ENCODE results near the gene POTEH.
"Not testable (repeated sequence)": the region's sequence is repeated elsewhere in the genome, so short reads cannot be mapped to it uniquely, and the experiment has no call there.

POTEH gene

DNA sequence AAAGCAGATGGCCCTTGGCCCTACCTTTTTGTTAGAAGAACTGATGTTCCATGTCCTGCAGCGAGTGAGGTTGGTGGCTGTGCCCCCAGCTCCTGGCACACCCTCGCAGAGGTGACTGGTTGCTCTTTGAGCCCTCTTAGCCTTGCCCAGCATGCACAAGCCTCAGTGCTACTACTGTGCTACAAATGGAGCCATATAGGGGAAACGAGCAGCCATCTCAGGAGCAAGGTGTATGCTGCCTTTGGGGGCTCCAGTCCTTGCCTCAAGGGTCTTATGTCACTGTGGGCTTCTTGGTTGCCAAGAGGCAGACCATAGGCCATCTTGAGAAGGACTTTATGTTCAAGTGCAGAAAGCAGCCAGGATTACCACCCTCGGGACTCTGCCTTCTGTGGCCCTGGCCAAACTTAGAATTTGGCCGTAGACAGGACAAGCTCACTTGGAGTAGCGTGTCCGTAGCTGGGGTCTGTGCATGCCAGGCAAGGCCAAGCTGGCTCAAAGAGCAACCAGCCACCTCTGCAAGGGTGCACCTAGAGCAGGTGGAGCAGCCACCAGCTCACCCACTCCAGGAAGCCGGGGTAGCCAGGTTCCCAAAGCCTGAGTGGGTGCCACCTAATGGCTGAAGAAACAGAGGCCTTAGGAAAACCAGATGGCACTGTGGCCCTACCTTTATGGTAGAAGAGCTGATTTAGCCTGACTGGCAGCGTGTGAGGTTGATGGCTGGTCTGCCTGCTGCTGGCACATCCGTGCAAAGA, 48.5 kb downstream of the POTEH start:
- DNase-seq, result not testable (repeated sequence)

DNA sequence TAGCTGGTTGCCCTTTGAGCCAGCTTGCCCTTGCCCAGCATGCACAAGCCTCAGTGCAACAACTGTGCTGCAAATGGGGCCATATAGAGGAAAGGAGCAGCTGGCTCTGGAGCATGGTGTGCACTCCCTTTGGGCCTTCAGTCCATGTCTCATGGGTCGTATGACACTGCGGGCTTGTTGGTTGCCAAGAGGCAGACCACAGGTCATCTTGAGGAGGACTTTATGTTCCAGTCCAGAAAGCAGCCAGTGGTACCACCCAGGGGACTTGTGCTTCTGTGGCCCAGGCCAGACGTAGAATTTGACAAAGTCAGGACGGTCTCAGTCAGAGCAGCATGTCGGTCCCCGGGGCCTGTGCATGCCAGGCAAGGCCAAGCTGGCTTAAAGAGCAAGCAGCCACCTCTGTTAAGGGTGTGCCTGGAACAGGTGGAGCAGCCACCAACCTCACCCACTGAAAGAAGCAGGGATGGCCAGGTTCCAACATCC, 49.1 kb downstream of the POTEH start:
- not testable (repeated sequence) for DNase-seq

DNA sequence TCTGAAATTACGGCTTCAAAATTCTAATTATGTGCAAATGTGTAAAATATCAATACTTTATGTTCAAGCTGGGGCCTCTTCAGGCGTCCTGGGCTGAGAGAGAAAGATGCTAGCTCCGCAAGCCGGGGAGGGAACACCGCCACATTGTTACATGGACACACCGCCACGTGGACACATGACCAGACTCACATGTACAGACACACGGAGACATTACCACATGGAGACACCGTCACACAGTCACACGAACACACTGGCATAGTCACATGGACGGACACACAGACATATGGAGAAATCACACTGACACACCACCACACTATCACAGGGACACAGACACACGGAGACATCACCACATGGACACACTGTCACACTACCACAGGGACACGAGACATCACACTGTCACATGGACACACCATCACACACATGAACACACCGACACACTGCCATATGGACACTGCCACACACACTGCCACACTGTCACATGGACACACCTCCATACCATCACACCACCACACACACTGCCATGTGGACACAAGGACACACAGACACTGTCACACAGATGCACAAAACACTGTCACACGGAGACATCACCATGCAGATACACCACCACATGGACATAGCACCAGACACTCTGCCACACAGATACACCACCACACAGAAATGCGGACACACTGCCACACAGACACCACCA, 58.0 kb downstream of the POTEH start:
- DNase-seq, result not testable (repeated sequence)

DNA sequence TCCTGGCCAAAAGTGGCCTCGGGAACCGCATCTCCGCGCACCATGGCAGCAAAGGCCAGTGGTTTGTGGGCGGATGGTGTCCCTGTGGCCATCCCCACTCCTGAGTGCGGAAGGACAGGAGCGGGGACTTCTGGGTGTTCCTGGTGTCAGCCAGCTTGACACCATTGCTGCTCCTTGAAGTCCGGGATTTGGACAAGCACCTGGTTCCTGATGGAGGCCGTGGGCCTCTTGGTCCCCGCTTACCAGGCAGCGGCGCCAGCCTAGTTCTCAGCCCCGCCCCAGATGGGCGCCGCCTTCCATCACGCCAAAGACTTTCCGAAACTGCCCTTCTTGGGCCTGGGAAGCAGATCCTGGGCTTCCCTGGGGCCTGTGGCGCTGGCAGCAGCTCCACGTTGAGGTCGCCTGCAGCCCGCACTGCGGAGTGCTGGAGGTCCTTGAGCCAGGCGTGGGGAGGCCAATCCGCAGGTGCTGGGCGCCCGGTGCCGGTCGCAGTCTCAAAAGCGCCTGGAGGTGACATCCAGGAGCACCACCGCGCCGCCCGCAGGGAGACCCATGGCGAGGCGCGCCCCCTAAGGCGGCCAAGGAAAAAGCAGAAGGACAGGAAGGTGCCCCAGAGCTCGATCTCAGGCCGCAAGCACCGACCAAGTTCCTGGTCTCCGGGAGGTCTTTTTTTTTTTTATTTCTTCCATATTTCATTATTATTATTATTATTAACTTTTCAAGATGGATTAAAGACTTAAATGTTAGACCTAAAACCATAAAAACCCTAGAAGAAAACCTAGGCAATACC, 59.5 kb downstream of the POTEH start:
- not testable (repeated sequence) for DNase-seq

DNA sequence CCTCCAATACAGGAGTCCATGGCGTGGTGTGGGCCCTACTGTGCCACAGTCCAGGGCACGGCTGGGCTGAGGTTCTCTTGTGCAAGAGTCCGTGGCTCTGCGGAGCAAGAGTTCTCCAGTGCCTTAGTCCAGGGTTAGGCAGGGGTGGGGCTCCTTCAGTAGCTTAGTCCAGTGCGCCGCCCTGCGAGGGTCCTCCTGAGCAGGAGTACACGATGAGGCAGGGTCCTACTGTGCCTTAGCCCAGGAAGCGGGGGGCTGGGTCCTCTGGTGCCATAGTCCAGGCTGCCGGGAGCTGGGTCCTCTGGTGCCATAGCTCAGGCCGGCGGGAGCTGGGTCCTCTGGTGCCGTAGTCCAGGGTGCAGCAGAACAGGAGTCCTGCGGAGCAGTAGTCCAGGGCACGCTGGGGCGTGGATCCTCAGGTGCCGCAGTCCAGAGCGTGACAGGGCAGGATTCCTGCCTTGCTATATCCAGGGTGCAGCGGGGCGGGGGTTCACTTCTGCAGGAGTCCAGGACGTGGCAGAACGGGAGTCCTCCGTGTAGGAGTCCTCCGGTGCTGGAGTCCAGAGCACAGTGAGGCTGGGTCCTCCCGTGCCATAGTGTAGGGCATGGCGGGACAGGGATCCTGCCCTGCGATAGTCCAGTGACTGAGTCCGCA, 69.7 kb downstream of the POTEH start:
- not testable (repeated sequence) for DNase-seq

DNA sequence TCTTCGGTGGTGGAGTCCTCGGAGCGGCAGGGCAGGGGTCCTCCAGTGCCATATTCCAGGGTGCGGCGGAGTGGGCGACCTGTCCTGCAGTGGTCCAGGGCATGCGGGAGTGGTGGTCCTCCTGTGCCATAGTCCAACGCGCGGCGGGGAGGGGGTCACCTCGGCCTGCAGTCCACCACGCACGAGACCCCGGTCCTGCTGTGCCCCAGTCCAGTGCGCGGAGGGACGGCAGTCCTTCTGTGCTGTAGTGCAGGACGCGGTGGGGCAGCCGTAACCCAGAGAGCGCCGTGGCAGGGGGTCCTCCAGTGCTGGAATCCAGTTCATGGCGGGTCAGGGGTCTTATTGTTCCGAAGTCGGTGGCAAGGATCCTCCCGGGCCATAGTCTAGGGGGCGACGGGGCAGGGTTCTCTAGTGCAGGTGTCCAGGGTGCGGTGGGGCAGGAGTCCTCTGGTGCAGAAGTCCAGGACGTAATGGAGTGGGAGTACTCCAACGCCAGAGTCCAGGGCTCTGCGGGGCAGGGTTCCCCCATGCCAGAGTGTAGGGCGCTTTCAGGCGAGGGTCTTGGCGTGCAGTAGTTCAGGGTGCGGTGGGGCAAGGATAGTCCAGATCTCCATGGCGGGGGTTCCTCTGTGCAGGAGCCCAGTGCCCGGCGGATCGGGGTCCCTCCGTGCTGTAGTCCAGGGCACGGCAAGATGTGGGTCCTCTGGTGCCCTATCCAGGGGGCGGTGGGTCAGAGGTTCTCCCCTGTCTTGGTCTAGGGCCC, 70.7 kb downstream of the POTEH start:
- not testable (repeated sequence) for DNase-seq

DNA sequence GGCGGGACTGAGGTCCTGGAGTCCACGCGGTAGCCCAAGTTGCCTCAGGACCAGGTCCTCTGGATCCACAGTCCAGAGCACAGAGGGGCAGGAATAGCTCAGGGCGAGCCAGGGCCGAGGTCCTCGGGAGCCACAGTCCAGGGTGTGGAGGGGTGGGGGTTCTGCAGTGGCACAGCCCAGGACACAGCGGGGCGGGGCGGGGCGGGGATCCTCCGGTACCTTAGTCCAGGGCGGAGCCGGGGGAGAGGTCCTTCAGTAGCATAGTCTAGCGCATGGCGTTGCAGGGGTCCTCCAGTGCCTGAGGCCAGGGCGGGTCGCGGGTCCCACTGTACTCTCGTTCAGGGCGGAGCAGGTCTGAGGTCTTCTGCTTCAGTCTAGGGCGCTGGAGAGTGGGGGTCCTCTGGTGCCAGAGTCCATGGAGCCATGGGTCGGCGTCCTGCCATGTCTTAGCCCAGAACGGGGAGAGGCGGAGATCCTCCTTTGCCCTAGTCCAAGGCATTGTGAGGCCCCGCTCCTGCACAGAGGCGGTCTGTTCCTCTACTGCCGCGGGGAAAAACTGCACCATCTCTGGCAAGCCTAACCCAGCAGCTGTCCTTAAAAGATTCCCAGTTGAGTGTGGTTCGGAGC, 71.4 kb downstream of the POTEH start:
- not testable (repeated sequence) for DNase-seq

DNA sequence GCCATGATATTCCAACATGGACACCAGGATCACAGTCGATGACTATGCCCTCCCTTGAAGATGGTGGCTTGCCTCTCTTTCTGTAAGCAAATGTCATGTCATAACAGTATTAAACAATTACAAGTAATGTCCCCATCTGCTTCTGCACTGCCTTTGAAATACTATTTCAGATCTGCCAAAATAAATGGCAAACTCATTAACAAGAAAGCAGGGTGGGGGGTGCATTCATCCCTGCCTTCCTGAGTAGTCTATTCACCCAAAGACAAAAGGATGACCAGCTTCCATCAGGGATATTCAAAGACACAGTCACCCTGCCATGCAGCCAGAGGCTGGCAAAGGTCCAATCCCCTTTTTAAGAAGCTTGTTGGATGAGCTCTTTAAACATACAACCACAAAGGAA, 73.7 kb downstream of the POTEH start:
- DNase-seq, result not testable (repeated sequence)
